D341Med (cell line): ENCODE data around the gene DCT.
"Not testable (repeated sequence)": the region's sequence is repeated elsewhere in the genome, so short reads cannot be mapped to it uniquely, and the experiment has no call there.

Experiments used
- DNase-seq: peaks from one replicate; pipeline ENCODE4 v3.0.0; 2012; ENCODE audit warnings: low spot score

Gene DCT

GRCh38 chr13:94479616-94480015 is at the start of gene DCT:
Gene DCT, minus strand, starts transcription at chr13:94479682. Its CDS starts 427 bp downstream, at chr13:94479255.
- DNase-seq: peak; percentile 73

DNA sequence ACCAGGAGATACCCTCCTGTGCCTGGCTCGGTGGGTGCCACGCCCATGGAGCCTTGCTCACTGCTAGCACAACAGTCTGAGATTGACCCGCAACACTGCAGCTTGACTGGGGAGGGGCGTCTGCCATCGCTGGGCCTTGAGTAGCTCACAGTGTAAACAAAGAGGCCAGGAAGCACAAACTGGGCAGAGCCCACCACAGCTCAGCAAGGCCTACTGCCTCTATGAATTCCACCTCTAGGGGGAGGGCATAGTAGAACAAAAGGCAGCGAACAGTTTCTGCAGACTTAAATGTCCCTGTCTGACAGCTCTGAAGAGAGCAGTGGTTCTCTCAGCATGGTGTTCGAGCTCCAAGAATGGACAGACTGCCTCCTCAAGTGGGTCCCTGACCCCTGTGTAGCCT is 47.5 kb upstream of the DCT start:
- DNase-seq: not testable (repeated sequence)

DNA sequence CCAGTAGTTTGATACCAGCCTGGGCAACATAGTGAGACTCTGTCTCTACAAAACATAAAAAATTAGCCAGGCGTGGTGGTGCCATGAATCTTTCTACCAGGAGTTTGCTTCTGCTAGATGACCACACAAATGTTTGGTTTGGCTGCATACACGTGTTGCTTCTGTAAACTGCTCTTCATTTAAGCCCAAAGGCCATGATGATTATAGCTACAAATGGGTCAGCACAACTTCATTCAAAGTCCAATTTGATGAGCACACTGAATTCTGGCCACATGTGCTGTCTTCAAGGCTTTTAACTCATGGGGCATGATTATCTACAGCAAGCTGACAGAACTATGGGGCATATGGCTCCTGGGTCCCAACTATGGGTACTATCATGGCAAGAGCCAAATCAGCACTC is 46.3 kb upstream of the DCT start:
- no peak for DNase-seq

- no peak for DNase-seq
These were observed 44.9 kb upstream of the DCT start for GRCh38 chr13:94524407-94524806.

DNA sequence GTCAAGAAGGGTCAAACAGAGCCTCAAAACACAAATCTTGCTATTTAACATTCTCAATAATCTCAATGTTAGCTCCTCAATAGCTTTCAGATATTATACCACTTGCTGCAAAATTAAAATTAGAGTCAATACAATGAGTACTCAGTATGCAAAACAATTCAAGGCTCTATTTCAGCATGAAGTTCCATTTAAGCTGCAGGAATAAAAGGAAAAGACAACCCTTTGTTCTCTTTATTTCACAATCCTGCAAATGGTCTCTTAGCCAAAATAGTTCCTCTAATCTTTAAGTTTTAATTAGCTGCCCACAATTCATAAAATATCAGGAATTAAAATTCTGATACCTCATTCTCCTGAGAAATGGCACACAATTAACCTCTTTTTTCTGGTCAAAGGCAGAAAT is 40.5 kb upstream of the DCT start:
- no peak for DNase-seq

DNA sequence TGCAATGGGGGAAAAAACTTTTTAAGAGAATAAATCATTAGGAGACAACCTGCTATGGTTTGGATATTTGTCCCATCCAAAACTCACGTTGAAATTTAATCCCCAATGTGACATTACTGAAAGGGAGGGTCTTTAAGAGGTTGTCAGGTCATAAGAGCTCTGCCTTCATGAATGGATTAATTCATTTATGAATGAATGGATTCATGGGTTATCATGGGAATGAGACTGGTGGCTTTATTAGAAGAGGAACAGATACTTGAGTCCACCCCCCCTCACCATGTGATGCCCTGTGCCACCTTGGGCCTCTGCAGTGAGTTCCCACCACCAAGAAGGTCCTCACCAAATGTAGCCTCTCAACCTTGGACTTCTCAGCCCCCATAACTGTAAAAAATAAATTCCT is 37.0 kb upstream of the DCT start:
- DNase-seq: no peak

DNA sequence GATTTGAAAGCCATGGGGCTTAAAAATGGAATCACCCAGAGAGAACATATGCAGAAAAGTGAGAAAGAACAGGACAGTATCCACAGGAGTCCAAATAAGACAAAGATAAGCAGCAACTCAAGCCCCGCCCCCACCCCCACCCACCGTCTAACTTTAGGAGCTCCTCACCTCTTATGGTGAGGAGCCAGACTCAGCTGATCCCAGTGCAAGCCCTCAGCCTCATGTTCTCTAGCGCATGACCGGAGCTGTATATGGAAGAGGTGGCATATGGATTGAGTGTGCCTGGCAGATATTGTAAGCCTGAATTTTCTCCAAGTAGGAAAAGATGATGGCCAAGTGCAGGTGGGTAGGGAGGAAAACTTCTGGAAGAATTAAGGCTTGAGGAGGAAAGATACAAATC is 36.4 kb upstream of the DCT start:
- DNase-seq: no peak

- DNase-seq: no peak
These were observed 35.9 kb upstream of the DCT start for GRCh38 chr13:94515374-94515773.

DNA sequence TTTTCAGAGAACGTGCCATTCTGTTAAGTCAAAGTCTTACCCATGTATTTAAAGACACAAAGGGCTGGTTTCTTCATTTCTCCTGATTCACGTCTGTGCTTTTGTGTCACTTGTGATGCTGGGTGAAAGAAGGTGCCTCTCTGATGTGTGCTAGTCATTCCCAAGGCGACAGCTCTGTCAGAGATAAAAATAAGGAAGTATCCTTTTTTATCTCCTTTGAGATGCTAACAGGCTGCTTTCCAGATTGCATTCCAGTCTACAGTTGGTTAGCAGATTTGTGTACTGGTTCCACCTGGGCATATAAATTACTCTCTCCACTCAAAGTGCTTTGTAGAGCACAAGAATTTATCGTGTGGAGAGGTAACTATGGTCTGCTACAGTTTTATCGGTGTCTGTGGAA is 33.5 kb upstream of the DCT start:
- no peak for DNase-seq

DNA sequence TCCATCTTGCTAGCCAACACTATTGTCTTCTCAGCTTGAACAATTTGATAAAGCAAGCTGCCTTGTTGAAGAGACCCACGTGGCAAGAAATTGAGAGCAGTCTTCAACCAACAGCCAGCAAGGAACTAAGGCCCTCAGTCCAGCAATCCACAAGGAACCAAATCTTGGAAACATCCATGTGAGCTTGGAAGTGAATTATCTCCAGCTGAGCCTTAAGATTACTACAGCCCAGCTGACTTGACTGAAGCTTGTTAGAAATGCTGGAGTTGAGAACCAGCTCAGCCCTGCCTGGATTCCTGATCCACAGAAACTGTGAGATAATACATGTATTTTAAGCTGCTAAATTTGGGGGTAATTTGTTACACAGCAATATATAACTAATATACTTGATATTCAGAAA is 26.2 kb upstream of the DCT start:
- DNase-seq: no peak

DNA sequence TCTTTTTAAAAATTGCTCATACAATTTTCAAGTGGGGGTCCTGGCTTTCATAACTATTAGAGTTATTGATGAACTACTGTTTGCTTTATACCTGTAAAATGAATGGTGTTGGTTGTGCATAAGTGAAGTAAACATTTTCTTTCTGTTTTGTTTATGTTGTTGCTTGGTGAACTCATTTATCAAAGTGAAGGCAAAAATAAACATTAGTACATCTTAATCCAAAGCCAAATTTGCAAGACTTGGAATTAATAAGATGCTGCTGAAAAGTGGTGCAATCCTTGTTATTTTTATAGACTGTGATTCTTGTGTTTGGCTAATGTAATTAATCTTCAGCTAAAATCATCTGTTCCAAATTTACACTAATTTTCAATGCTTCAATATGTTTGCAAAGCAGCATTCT is 24.4 kb upstream of the DCT start:
- no peak for DNase-seq

- not testable (repeated sequence) for DNase-seq
These were observed 19.3 kb upstream of the DCT start for GRCh38 chr13:94498831-94499230.

DNA sequence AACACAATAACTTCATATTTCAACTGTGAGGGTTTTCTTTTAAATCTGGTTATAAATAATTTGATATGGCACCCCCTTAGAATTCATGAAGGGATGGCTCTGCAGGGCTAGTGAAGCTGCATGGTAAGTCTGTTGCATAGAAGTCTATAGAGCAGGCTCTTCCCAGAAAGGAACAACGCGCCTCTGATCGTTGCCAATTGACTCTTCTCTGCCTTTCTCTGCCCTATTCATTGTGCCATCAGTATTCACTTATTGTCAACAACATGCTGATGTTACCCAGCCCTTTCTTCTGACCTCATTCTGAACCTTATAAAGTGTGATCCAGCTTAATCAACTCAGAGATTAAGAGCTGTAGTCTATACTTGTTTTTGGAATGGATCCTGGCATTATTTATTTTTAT is 16.3 kb upstream of the DCT start:
- no peak for DNase-seq

GRCh38 chr13:94494026-94494425 is 14.5 kb upstream of the DCT start:
- DNase-seq: peak; percentile 58

GRCh38 chr13:94487043-94487442 is 7.6 kb upstream of the DCT start:
- no peak for DNase-seq

DNA sequence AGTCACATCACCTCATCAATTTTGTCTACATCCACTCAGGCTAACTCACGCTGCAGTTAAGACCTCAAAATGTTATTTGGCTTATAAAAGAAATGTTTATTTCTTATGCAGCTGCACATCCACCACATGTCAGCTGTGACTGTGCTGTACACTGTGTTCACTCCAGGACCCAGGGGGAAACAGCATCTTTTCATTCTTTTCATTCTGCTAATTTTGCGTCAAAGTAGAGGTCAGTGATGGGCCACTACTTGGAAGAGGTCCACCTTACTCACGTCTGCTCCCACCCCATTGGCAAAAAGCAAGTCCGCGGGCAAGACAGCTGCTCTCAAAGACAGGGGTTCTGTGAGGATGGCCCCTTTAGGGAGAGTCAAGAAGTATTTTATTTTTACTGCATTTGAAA is 4.5 kb upstream of the DCT start:
- DNase-seq: no peak

DNA sequence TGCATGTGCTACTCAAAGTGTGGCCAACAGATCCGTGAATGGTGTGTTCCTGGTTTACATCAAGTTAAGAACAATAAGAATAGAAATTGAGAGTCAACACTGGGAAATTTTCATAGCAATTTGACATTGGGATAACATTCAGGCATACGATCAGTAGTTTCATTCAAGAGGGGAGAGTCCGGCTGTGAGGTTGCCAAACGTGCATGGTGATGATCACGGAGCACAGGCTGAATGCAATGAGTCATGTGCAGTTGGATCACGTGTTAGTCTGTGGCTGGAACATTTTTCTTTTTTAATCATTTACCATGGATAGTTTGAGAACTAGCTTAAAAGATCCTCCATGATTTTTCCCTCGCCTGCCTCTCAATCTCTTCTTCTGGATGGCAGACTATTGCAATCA is 2.5 kb upstream of the DCT start:
- DNase-seq: no peak

GRCh38 chr13:94480672-94481145 is 1.2 kb upstream of the DCT start:
- DNase-seq: peak; percentile 83

- DNase-seq: no peak
These were observed 569 bp downstream of the DCT start for GRCh38 chr13:94478913-94479312.

- DNase-seq: peak; percentile 40
These were observed 9.4 kb downstream of the DCT start for GRCh38 chr13:94470126-94470525.

- no peak for DNase-seq
These were observed 14.7 kb downstream of the DCT start for GRCh38 chr13:94464771-94465170.

DNA sequence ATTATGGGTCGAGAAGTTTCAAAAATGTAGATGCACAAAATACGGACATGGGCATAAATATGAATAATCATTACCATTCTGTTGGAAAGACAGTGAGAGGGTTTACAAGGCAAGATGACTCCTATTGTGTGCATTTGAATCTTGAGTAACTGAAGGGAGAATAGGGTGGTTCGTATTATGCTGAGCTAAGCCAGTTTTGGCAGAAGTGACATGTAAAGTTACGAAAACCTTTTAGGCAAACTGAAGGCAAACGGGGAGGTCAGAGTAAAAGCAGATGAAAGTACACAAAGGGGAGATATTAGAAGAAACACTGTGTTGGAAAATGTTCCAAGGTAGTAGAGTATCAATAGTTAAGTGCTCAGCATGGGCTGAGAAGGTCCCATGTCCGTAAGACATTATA is 16.8 kb downstream of the DCT start:
- no peak for DNase-seq

DNA sequence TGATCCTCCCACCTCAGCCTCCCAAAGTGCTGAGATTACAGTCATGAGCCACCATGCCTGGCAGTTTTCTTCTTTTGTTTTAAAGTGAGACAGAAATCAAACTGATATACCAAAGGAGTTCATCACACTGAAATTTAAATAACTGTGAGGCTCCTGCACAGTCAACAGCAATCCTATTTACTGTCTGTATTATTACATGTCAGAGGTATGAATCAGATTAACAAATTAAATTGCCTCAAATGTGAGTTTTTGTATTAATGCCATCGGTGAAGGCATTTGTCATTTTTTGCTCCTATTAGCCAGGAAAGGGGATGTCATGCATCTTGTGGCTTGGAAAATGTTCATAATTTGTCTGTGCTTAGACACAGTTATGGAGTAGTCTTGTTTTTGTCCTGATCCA is 20.4 kb downstream of the DCT start:
- DNase-seq: no peak

DNA sequence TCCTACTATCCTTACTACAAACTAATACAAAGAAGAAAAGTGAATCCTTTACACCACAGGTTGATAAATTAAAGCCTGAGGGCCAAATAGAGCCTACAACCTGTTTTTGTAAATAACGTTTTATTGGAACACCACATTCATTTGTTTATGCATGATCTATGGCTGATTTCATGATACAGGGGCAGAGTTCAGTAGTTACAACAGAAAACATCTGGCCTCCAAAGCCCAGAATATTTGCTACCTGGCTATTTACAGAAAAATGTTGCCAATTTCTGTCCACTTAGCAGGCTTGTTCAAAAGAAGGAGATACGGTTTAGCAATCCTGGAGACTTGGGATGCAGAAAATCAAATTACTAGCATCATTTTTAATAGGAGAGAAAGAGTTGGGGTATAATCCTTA is 24.1 kb downstream of the DCT start:
- no peak for DNase-seq

GRCh38 chr13:94454906-94455305 is 24.6 kb downstream of the DCT start:
- DNase-seq: no peak
